Loucy (cell line): ENCODE measurements around the gene INF2.

Experiments used
- EZH2phosphoT487 ChIP-seq: fragments of 200-600 bp; IDR thresholded peaks from 2 replicates; pipeline ENCODE4 v1.6.1; 2018; ENCODE audit warnings: antibody characterized with exemption, mild to moderate bottlenecking, moderate library complexity, borderline replicate concordance
- TF ChIP-seq, protein P1 (sequence below): fragments of 200-600 bp; sonication (generic); conservative IDR thresholded peaks from 2 replicates; pipeline ENCODE4 v1.5.1; 2014; ENCODE audit warnings: mild to moderate bottlenecking, antibody characterized with exemption, low read length

GRCh38 chr14:104725772-104726548 is 36.5 kb downstream of the INF2 start:
- TF ChIP-seq, protein P1, sequence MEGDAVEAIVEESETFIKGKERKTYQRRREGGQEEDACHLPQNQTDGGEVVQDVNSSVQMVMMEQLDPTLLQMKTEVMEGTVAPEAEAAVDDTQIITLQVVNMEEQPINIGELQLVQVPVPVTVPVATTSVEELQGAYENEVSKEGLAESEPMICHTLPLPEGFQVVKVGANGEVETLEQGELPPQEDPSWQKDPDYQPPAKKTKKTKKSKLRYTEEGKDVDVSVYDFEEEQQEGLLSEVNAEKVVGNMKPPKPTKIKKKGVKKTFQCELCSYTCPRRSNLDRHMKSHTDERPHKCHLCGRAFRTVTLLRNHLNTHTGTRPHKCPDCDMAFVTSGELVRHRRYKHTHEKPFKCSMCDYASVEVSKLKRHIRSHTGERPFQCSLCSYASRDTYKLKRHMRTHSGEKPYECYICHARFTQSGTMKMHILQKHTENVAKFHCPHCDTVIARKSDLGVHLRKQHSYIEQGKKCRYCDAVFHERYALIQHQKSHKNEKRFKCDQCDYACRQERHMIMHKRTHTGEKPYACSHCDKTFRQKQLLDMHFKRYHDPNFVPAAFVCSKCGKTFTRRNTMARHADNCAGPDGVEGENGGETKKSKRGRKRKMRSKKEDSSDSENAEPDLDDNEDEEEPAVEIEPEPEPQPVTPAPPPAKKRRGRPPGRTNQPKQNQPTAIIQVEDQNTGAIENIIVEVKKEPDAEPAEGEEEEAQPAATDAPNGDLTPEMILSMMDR, result no peak
- no peak for TF ChIP-seq EZH2phosphoT487
